HepG2 (cell line): ENCODE data around the gene MMD2. TPM values are rescaled to one million over a fixed set of nuclear protein-coding genes. Genes with fewer than 3 reads are reported as not detected.

Source experiments
- ATAD3A ChIP-seq: sonication (generic); formaldehyde crosslinking; IDR thresholded peaks from 2 replicates; pipeline ENCODE4 v1.4.0; 2020; ENCODE audit warnings: missing genetic modification reagents
- FOXK2 ChIP-seq: fragments of 450-650 bp; IDR thresholded peaks from 2 replicates; pipeline ENCODE4 v1.6.1; 2016
- HNRNPH1 ChIP-seq: fragments of 200-400 bp; formaldehyde crosslinking; optimal IDR thresholded peaks from 2 replicates; pipeline ENCODE3; 2017; ENCODE audit warnings: mild to moderate bottlenecking, low read depth, low read length
- IKZF1 ChIP-seq: fragments of 450-650 bp; IDR thresholded peaks from 2 replicates; pipeline ENCODE4 v1.7.1; 2016
- KLF13 ChIP-seq: sonication (generic); formaldehyde crosslinking; IDR thresholded peaks from 2 replicates; pipeline ENCODE4 v1.4.0; 2020; ENCODE audit warnings: mild to moderate bottlenecking, missing genetic modification reagents
- MTF1 ChIP-seq: sonication (generic); formaldehyde crosslinking; IDR thresholded peaks from 2 replicates; pipeline ENCODE4 v1.5.0; 2020; ENCODE audit warnings: missing genetic modification reagents
- MTF2 ChIP-seq: sonication (generic); formaldehyde crosslinking; IDR thresholded peaks from 2 replicates; pipeline ENCODE4 v1.5.0; 2020; ENCODE audit warnings: missing genetic modification reagents, borderline replicate concordance
- NBN ChIP-seq: fragments of 450-650 bp; conservative IDR thresholded peaks from 2 replicates; pipeline ENCODE4 v1.6.1; 2017
- NR2F6 ChIP-seq, 2 experiments: IDR thresholded peaks; 2 replicates each; pipeline ENCODE4 v1.6.1; 2016; ENCODE audit warnings: antibody characterized with exemption in 1 of 2, mild to moderate bottlenecking in 1 of 2
- PHB2 ChIP-seq: fragments of 450-650 bp; IDR thresholded peaks from 2 replicates; pipeline ENCODE4 v1.6.1; 2018; ENCODE audit not compliant: partially characterized antibody
- PHF8 ChIP-seq: sonication (generic); formaldehyde crosslinking; IDR thresholded peaks from 2 replicates; pipeline ENCODE4 v1.5.0; 2020; ENCODE audit warnings: missing genetic modification reagents
- REXO4 ChIP-seq: sonication (generic); formaldehyde crosslinking; IDR thresholded peaks from 2 replicates; pipeline ENCODE4 v1.8.0; 2022; ENCODE audit warnings: missing genetic modification reagents, mild to moderate bottlenecking, borderline replicate concordance
- ZBTB7A ChIP-seq: sonication (generic); formaldehyde crosslinking; IDR thresholded peaks from 2 replicates; pipeline ENCODE4 v1.8.0; 2022; ENCODE audit warnings: mild to moderate bottlenecking, missing genetic modification reagents
- ZBTB8A ChIP-seq: sonication (generic); formaldehyde crosslinking; IDR thresholded peaks from 2 replicates; pipeline ENCODE4 v1.4.0; 2020; ENCODE audit warnings: mild to moderate bottlenecking, low read depth, missing genetic modification reagents, borderline replicate concordance
- ZNF780A ChIP-seq: sonication (generic); formaldehyde crosslinking; IDR thresholded peaks from 2 replicates; pipeline ENCODE4 v1.8.0; 2022; ENCODE audit warnings: mild to moderate bottlenecking, missing genetic modification reagents, moderate library complexity
- ZNF782 ChIP-seq: sonication (generic); formaldehyde crosslinking; IDR thresholded peaks from 2 replicates; pipeline ENCODE4 v1.4.0; 2020; ENCODE audit warnings: missing genetic modification reagents, mild to moderate bottlenecking, borderline replicate concordance
- polyA plus RNA-seq, 8 experiments: library from polyadenylated mRNA; depleted of rRNA in 3 of 8; stranded (reverse) in 7 of 8; unstranded in 1 of 8; fragments of >200 nt; fragmentation: Illumina TruSeq in 4 of 8; extraction: Trizol in 4 of 8; gene quantifications; 2 replicates each; pipeline versions ENCODE4 v1.2.1 to v1.2.3, GENCODE V29; 2011 to 2016; ENCODE audit warnings: low read depth in 4 of 8, missing spikeins in 1 of 8, mixed read lengths in 1 of 8; ENCODE audit not compliant: insufficient read depth in 1 of 8
- total RNA-seq, 5 experiments: library from RNA; depleted of rRNA; stranded (reverse); fragments of >200 nt; fragmentation: Illumina TruSeq; extraction: Trizol; gene quantifications; 2 replicates each; pipeline ENCODE4 v1.2.3, GENCODE V29; 2016; ENCODE audit warnings: low read depth in 1 of 5
- TF ChIP-seq, protein P1 (sequence below): IDR thresholded peaks from 2 replicates; pipeline ENCODE4 v1.6.1; 2016; ENCODE audit warnings: low read depth, borderline replicate concordance
- TF ChIP-seq, protein P2 (sequence below): sonication (generic); formaldehyde crosslinking; IDR thresholded peaks from 2 replicates; pipeline ENCODE4 v1.5.0; 2020; ENCODE audit warnings: missing genetic modification reagents
- TF ChIP-seq, protein P3 (sequence below): sonication (generic); formaldehyde crosslinking; conservative IDR thresholded peaks from 2 replicates; pipeline ENCODE4 v1.4.0; 2020; ENCODE audit warnings: missing genetic modification reagents
- TF ChIP-seq, protein P4 (sequence below): sonication (generic); formaldehyde crosslinking; IDR thresholded peaks from 2 replicates; pipeline ENCODE4 v1.4.0; 2020; ENCODE audit warnings: missing genetic modification reagents
- TF ChIP-seq, protein P5 (sequence below): sonication (generic); formaldehyde crosslinking; IDR thresholded peaks from 2 replicates; pipeline ENCODE4 v1.4.0; 2020; ENCODE audit warnings: missing genetic modification reagents
- TF ChIP-seq, protein P6 (sequence below): fragments of 450-650 bp; IDR thresholded peaks from 2 replicates; pipeline ENCODE4 v1.6.1; 2017

Gene MMD2
- total and polyA plus RNA-seq, 2 of the 13 experiments (the other 11 are each of a cell fraction or from before 2014, with no cell fraction given): not detected

DNA sequence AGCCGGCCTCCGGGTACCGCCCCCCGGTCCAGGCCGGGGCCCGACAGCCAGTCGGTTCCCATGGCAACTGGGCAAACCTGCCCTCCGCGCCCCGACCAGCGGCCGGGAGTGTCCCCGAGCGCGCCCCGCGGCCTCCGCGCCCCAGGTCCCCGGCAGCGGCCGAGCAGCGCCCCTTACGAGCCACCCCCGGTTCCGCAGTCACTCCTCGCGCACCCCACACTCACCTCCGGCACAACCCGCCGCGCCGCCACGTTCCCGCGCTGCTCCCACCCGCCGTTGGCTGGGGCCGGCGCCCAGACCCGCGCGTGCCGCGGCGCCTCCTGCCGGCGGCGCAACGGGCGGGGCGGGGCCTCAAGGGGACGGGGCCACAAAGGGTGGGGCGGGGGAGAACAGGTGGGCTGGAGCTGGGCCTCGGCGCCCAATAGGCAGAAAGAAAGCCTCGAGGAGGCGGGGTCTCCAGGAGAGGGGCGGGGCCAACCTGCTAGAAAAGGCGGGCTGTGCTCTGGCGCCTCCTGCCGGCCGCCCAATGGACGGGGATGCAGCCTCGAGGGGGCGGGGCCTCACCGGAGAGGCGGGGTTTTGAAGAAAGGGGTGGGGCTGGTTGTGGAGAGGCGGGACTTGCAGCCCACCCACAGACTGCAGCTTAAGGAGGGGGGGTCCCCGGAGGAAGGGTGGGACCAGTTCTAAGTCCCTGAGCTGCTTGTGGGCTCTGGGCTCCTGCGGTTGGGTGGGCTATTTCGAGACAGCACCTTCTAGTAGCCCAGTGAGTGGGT is 75.4 kb downstream of the MMD2 start, which contains the start of gene RADIL (continued):
- no peak for TF ChIP-seq REXO4
- no peak for TF ChIP-seq MTF2 (CRISPR knock-in tag)
- TF ChIP-seq MTF1: no peak
- TF ChIP-seq ZBTB8A (CRISPR knock-in tag): no peak
- no peak for TF ChIP-seq KLF13 (CRISPR knock-in tag)
- no peak for TF ChIP-seq PHB2
- no peak for TF ChIP-seq ZNF780A (CRISPR knock-in tag)
- TF ChIP-seq, protein P1, sequence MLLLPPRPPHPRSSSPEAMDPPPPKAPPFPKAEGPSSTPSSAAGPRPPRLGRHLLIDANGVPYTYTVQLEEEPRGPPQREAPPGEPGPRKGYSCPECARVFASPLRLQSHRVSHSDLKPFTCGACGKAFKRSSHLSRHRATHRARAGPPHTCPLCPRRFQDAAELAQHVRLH (CRISPR knock-in tag): peak; percentile 26; the same call in 1 of the 2 replicates
- TF ChIP-seq ZBTB7A (CRISPR knock-in tag): no peak
- TF ChIP-seq, protein P2, sequence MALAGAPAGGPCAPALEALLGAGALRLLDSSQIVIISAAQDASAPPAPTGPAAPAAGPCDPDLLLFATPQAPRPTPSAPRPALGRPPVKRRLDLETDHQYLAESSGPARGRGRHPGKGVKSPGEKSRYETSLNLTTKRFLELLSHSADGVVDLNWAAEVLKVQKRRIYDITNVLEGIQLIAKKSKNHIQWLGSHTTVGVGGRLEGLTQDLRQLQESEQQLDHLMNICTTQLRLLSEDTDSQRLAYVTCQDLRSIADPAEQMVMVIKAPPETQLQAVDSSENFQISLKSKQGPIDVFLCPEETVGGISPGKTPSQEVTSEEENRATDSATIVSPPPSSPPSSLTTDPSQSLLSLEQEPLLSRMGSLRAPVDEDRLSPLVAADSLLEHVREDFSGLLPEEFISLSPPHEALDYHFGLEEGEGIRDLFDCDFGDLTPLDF (CRISPR knock-in tag): no peak
- TF ChIP-seq NBN: no peak
- TF ChIP-seq, protein P3, sequence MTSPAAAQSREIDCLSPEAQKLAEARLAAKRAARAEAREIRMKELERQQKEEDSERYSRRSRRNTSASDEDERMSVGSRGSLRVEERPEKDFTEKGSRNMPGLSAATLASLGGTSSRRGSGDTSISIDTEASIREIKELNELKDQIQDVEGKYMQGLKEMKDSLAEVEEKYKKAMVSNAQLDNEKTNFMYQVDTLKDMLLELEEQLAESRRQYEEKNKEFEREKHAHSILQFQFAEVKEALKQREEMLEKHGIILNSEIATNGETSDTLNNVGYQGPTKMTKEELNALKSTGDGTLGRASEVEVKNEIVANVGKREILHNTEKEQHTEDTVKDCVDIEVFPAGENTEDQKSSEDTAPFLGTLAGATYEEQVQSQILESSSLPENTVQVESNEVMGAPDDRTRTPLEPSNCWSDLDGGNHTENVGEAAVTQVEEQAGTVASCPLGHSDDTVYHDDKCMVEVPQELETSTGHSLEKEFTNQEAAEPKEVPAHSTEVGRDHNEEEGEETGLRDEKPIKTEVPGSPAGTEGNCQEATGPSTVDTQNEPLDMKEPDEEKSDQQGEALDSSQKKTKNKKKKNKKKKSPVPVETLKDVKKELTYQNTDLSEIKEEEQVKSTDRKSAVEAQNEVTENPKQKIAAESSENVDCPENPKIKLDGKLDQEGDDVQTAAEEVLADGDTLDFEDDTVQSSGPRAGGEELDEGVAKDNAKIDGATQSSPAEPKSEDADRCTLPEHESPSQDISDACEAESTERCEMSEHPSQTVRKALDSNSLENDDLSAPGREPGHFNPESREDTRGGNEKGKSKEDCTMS (CRISPR knock-in tag): no peak
- TF ChIP-seq HNRNPH1: no peak
- TF ChIP-seq IKZF1: no peak
- TF ChIP-seq FOXK2: no peak
- TF ChIP-seq, protein P4, sequence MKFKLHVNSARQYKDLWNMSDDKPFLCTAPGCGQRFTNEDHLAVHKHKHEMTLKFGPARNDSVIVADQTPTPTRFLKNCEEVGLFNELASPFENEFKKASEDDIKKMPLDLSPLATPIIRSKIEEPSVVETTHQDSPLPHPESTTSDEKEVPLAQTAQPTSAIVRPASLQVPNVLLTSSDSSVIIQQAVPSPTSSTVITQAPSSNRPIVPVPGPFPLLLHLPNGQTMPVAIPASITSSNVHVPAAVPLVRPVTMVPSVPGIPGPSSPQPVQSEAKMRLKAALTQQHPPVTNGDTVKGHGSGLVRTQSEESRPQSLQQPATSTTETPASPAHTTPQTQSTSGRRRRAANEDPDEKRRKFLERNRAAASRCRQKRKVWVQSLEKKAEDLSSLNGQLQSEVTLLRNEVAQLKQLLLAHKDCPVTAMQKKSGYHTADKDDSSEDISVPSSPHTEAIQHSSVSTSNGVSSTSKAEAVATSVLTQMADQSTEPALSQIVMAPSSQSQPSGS (CRISPR knock-in tag): no peak
- TF ChIP-seq ZNF782: no peak
- TF ChIP-seq, protein P5, sequence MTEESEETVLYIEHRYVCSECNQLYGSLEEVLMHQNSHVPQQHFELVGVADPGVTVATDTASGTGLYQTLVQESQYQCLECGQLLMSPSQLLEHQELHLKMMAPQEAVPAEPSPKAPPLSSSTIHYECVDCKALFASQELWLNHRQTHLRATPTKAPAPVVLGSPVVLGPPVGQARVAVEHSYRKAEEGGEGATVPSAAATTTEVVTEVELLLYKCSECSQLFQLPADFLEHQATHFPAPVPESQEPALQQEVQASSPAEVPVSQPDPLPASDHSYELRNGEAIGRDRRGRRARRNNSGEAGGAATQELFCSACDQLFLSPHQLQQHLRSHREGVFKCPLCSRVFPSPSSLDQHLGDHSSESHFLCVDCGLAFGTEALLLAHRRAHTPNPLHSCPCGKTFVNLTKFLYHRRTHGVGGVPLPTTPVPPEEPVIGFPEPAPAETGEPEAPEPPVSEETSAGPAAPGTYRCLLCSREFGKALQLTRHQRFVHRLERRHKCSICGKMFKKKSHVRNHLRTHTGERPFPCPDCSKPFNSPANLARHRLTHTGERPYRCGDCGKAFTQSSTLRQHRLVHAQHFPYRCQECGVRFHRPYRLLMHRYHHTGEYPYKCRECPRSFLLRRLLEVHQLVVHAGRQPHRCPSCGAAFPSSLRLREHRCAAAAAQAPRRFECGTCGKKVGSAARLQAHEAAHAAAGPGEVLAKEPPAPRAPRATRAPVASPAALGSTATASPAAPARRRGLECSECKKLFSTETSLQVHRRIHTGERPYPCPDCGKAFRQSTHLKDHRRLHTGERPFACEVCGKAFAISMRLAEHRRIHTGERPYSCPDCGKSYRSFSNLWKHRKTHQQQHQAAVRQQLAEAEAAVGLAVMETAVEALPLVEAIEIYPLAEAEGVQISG (CRISPR knock-in tag): no peak
- TF ChIP-seq ATAD3A (CRISPR knock-in tag): no peak
- TF ChIP-seq PHF8 (CRISPR knock-in tag): no peak
- no peak for TF ChIP-seq NR2F6 (IDR thresholded peaks at IDR 0.05)
- TF ChIP-seq NR2F6 (CRISPR knock-in tag; IDR thresholded peaks at IDR 0.05): no peak
- TF ChIP-seq, protein P6, sequence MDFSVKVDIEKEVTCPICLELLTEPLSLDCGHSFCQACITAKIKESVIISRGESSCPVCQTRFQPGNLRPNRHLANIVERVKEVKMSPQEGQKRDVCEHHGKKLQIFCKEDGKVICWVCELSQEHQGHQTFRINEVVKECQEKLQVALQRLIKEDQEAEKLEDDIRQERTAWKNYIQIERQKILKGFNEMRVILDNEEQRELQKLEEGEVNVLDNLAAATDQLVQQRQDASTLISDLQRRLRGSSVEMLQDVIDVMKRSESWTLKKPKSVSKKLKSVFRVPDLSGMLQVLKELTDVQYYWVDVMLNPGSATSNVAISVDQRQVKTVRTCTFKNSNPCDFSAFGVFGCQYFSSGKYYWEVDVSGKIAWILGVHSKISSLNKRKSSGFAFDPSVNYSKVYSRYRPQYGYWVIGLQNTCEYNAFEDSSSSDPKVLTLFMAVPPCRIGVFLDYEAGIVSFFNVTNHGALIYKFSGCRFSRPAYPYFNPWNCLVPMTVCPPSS: no peak
